HG02623 (cell line): ENCODE measurements around the gene HOXA11.

Experiments used
- ATAC-seq: cut with Tn5 transposase; IDR thresholded peaks from one replicate; pipeline ENCODE4 v1.9.1; 2021; ENCODE audit warnings: moderate library complexity; ENCODE audit not compliant: unreplicated experiment

The HOXA11 gene

DNA sequence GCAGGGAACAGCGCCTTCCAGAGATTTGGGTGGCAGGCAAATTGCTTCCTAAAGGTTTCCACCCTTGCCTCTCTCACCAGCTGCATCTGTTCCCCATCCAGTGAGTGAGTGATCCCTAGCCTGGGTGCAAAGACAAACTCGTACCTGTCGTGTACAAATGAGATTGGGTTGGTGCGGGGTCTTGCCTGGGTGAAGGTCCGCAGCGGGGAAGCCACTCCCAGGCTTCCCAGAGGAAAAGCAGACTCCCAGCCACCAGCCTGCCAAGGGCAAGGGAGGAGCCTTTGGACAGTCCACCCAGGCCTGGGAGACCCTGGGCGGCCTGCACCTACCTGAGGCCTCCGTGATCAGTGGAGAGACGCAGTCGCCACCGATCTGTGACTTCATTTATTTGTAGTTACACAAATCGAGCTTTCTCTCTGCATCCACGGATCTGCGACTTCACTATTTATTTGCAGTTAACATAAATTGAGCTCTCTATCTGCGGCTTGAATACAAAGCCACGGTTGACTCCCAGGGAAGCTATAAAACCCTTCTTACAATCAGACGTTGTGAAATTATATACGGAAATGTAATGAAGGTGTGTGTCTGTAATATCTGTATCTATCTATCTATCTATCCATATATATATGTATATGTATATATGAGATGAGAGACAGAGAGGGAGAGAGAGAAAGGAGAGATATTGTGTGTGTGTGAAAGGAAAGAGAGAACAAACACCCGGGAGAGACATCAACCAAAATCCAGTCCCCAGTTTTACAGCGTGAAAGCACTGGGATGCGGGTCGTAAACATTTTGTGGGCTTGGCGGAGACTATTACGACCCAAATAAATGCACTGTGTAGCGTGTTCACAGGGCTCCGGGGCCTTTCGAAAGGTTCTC lies 25.5 kb downstream of the HOXA11 start:
- no peak for ATAC-seq

DNA sequence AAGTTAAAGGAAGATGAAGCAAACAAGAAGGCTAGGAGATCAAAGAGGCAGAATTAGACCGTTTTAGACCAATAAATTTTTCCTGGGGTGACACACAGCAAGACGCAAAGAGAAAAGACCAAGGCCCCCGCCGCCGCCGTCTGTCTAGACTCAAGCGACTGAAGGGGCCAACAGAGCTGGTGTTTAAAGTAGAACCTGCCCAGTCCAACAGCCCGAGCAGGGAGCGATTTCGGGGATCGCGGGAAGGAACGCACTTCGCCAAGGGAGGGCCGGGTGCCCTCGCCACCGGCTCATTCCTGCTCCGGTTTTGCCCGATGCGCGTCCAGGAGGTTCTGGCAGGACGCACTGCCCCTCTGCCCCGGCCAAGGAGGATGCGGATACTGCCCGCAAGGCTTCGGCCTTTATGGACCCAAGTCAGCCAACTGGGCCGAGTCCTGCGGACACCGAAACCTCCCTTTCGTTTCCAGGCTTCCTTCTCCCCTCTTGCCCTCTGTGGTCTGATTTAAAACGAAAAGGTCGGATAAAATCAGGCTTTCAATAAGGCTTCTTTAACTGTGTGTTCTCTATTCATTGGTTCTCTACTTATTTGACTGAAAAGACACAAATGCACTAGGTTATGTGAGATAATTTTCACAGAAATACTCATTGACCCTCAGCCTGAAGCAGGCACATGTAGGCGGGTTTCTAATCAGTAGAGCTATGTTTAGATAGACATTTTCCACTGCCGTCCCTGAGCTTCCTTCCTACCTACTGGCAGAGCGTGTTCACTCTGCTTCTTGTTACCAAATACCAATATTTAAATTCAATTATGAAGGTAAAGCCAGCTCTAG lies 26.4 kb downstream of the HOXA11 start:
- no peak for ATAC-seq

DNA sequence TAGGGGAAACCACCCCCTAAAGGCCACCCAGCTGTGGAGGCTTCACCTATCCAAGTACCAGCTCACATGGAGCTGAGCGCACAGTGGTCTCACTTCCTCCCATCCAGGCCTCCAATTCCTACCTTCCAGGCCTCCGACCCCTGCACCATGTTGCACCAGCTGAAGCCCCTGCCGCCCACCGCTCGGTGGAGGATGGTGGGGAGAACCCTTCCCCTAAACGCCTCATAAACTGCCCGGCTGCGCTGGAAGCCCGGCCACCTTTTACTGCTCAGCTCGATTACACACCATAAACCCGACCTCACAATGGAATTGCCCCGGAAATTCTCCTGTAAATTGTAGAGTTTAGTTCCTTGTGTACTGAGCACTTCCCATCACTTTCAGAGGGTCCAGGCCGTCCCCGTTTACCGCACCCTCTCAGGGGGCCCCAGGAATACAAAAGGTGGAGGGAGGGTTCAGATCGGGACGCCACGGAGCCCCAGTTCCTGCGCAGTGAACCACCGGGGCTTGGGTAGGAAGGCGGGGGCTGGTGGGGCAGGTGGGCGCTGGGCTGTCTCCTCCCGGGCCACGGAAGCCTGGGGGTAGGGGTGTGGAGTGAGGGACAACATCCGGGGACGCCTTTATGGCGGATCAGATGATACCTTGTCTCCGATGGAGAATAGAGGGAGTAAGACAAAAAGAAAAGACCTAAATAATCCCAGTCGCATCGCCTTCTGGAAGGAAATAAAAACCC lies 27.2 kb downstream of the HOXA11 start:
- ATAC-seq: no peak

DNA sequence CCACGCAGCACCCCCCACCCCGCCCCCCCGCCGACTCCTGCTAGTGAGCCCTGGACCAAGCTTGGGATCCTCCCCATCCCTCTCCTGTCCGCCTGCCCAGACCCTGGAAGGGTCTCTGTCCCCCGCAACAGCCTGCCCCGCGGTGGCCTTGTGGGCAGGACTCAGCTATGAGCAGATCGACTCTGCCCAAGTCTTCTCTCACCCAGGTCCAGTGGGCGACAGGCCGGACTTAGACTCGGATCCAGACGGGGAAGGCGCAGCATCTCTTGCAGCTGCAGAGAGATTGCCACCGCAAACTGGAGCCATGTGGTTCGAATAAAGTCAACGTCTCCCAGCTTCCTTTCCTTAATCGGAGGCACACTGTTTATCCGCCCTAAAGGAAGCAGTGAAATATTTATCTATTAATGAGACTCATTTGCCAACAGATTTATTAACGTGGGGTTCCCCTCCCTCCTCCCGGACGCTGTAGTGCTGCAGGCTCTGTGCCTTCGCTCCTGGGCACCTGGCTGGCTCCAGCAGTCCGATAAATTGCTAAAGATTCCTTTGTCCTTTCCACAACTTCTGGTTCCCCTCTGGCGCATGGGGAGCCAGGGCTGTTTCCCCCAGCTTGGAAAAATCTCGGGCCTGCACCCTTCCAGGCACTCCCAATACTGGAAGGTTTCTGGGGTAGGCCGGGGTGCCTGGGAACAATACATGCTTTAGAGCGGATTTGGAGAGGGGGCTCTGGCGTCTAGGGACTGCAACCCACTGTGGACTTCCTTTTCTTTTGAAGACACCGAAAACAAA lies 27.9 kb downstream of the HOXA11 start:
- ATAC-seq: no peak

DNA sequence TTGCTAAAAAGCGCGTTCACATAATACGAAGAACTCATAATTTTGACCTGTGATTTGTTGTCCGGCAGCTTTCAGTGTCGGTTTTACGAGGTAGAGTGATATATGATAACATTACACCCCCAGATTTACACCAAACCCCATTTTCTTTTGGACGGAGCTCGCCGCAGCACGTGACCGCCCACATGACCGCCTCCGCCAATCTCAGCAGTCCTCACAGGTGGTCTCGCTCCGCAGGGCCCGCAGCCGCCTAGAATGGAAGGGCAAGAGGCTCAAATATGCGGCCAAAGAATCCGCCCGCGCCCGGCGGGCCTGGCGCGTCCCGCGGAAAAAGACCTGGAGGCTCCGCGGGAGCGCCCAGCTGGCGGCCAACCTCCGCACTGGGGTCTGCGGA lies 28.5 kb downstream of the HOXA11 start, which contains the start of gene HOXA7:
TSS of gene HOXA7 (minus strand) at position 168 of the 391 bp plus-strand sequence. CDS start at position 38, 130 bp downstream.
- no peak for ATAC-seq

DNA sequence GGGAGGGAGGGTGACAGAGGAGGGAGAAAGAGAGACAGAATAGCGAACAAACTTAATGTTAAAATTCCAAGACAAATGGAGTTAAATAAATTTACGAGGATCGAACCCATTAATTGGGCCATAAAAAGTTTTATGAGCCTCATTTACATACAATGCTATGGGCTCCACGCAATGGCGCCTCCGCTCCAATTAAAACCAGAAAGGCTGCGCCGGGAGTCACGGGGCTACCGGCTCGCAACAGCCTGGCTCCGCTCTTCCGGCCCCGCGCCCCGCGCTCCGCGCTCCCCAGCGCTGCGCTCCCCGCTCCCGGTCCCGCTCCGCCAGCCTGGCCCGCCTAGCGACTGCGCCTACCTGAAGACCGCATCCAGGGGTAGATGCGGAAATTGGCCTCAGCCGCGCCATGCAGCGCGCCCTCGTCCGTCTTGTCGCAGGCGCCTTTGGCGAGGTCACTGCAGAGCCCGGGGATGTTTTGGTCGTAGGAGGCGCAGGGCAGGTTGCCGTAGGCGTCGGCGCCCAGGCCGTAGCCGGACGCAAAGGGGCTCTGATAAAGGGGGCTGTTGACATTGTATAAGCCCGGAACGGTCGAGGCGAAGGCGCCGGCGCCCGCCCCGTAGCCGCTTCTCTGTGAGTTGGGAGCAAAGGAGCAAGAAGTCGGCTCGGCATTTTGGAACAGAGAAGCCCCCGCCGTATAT lies 29.1 kb downstream of the HOXA11 start:
- no peak for ATAC-seq

DNA sequence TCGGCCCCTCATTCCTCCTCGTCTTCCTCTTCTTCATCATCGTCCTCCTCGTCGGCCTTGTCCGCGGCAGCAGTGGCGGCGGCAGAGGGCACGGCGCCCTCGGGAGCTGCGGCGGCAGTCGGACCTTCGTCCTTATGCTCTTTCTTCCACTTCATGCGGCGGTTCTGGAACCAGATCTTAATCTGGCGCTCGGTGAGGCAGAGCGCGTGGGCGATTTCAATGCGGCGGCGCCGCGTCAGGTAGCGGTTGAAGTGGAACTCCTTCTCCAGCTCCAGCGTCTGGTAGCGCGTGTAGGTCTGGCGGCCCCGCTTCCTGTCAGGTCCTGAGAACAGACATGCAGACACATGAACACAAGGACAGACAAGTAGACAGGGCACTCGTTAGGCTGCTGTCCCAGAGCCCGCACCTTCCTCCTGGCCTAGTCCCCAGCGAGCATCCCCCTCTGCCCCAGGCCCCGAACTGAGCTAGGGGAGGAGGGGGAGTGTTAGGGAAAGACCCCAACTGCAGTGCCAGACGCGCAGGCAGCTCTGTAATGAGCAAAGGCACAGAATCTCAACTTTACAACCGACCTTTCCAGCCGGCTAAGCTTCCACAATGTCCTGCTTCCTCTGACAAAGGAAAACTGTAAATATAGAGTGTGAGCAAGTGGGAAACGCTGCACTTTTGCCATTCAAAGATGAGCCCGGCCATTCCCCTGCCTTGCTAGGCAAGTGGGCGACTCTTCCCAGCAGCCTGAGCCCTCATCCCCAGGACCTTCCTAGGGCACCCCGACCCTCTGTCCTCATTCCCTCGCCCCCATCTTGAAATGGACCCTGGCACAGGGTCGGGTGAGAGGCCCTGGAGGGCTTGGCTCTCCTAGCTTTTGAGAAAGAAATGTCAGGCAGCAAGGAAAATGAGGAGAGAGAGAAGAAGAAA lies 29.9 kb downstream of the HOXA11 start:
- no peak for ATAC-seq

DNA sequence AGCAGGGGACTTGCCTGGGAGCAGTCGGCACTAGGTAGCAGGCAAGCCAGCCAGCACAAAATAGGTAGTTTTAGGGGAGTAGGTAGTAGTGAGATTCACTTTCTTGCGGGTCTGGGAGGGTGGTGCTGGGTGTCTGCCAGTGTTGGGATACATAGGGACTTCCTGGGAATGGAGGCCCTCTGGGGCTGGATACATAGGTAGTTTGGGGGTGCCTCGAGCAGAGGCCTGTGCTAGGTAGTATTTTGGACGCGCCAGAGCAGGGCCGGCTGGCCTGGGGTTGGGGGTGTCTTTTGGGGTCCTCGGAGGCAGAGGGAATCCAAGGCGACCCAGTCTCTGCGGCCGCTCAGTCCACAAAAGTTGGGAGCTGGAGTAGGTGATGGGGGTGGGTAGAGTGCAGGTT lies 30.7 kb downstream of the HOXA11 start:
- ATAC-seq: no peak

DNA sequence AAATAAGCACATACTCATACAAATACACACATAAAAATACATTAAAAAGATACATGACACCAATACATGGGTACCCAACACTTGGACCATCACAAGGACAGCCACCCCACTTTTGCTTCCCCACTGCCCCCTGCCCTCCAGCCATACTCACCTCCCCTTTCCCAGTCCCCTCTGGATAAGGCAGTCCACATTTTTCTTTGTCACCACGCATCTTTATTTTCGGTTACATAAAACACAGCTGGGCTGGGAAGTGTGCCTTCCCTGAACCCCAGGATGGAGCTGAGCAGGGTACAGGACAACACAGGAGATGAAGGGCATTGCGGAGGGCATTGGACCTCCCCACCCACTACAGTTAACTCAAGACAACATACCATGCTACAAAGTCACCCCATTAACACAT lies 31.5 kb downstream of the HOXA11 start:
- ATAC-seq: no peak

DNA sequence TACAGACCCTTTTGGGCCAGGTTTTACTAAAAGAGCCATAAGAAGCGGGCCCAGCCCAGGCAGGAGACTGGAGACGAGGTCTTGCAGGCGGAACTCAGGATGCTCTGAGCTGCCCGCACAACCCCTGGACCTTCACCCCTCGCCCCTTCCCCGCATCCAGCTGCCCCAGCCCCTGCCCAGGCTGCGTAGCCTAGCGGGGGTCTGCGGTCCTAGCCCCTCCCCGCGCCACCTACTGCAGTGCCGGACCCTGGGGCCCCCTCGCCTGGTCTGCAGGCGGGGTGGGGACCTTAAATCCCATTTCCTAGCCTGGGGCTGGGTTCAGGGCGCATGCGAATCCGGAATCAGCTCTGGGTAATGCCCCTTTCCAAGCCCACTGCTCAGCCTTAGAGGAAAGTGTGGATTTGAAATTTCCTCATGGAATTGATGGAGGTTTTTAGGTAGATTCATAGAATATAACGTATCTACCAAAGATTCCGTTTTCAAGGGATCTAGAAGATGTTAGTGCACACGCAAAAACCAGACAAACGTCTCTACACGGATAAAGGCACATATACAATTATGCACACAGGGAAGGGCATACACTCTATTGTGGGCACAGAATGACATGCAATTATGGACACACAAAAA lies 32.1 kb downstream of the HOXA11 start:
- no peak for ATAC-seq

DNA sequence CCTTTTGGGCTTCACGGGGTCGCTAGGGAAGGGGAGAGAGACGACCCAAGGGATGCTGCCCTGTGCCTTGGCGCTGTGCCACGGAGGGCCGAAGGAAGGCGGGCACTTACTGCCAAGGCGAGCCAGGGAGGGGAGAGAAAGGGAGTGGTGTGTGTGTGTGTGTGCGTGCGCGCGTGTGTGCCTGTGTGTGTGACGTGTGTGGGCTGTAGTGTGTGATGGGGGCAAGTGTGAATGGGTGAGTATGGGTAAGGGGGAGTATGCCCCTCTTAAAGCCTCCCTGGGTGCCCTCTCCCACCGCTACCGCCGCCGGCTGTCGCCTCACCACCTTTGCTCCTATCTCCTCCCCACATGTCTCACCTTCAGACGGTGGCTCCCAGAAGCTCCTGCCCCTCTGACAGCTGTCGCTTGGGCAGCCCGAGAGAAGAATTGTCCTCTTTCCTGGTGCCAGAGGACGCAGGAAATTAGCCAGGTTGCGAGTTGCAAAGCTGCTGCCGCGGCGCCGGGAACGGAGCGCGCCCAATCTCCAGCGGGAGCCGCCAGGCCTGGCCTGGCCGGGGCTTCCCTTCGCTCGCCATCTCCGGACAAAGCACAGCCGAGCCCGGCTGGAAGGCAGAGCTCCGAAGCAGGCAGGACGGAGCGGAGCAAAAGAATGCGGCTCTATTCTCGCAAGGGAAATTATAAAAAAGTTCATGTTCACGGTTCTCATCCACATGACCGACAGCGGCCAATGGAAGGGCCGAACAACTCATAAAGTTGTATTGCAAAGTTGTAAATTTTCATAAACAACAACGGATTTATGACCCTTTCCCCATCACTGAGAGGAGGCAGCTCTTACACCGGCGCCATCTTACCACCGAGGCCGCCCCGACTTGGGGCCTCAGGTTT lies 32.9 kb downstream of the HOXA11 start, which contains the start of gene HOXA3:
TSS of gene HOXA3 (minus strand) at position 653 of the 885 bp plus-strand sequence. CDS start 41,943 bp downstream, outside the sequence.
- ATAC-seq: no peak

DNA sequence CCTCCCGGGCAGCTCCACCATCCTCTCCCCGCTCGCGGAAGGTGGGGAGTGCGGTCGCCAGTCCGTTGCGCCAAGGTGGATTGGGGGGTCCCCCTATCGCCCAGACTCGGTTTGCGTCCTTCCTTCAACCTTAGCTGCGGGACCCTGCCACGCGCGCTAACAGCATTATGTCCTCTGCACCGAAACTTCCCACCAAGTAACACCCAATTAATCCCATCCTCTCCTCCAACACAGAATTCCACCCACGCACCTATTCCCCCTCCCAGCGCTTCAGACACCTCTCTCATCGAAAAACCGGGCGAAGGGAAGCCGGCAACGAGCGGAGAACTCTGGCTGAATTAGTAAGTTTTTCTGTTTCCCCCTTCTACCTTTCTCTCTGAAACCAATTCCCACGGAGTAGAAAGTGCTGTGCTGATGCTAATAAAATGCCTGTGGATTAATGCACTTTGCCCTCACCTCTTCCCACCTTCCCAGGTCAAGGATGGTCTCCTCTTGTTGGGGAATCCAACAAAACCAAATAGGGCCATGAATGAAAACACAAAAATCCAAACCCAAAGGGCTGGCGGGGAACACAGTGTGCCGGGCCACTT lies 33.6 kb downstream of the HOXA11 start:
- no peak for ATAC-seq

DNA sequence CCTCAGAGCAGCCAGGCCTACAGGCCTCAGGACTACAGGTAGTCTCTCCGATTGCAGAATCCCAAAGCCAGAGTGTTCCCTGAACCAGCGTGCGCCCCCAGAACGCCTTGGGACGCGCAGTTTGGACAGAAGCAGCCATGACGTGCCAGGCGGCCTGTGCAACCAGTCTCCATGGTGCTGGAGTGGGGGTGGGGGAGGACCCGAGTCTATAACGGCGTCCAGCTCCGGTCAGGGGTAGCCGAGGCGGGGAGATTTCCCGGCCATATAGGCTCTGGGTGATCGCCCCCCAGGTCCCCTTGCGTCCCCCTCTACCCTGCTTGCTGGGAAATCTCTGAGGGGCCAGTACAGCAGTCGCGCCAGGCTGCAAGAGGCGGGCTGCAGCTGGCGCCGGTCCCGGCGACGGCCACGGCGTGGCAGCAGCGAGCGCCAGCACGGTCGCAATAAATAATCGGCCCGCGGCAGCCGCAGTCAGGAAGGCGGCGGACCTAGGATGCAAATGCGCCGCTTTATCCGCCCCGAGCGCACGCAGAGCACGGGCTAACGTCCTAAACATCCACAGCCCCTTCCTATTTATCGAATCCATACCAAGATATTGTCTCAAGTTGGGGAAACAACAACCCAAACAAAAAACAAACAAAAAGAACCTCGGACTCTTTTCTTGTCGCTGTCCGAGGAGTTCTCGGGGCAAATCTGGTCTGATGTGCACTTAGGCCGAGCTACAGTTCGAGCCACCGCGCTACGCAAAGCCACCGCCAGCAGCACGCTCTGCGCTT lies 34.3 kb downstream of the HOXA11 start:
- ATAC-seq: no peak

DNA sequence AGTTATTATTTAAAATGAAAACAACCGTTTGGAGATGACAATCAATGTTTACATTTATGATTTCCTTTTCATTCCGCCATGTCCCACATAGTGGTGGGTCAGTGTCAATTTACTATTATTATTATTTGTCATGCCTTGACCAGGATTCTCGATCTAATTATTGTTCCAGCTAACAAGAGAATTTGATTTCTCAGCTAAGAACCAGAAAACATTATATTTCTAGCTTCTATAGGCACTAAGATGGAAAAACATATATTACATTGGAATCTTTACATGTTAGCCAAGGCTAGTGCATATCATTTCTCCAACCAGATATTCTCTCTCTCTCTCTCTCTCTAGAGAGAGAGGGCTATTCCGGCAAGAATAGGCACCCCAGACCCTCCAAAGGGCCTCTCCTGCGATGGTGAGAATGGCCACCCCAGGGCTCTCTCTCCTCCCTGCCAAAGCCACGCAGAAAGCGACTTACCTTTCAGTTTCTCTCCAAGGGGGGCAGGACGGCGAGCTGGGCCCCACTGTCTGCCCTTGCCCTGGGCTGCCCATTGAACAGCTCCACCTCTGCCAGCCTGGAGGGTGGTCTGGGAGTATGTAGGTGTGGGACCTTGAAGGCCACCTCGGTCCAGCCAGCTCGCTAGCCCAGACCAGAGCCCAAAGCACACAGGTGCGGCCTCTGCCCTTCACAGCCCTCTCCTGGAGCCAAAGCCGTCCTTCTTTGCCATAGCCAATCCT lies 35.0 kb downstream of the HOXA11 start:
- ATAC-seq: no peak
